RWPE1 (cell line): ENCODE results near the gene PHF12.

ENCODE experiments used
- CTCF ChIA-PET: fragments of 350-600 bp; sonication (Branson Sonifier 250); formaldehyde crosslinking; extraction: SDS; loops from one replicate; lab custom pipeline; 2021; lab: Yijun Ruan, JAX
- POLR2A ChIA-PET: fragments of 400-600 bp; formaldehyde crosslinking; extraction: SDS; loops from one replicate; lab custom pipeline; 2020; ENCODE audit warnings: antibody characterized with exemption; ENCODE audit not compliant: low non-redundant PET; lab: Yijun Ruan, JAX
- DNase-seq: peaks from one replicate; pipeline ENCODE4 v3.0.0; 2012; ENCODE audit warnings: low spot score
- H3K27ac ChIP-seq: fragments of 450-650 bp; 2 replicates; pipeline ENCODE4 v1.5.1; 2017
- CTCF ChIP-seq: fragments of 450-650 bp; conservative IDR thresholded peaks from 2 replicates; pipeline ENCODE4 v1.5.1; 2017; ENCODE audit warnings: low read depth, mild to moderate bottlenecking

Gene PHF12

GRCh38 chr17:28961391-28961790 is 10.1 kb upstream of the PHF12 start:
- CTCF ChIA-PET, result no interaction called here

GRCh38 chr17:28960256-28961061 is 9.1 kb upstream of the PHF12 start:
- ChIA-PET POLR2A (no interaction called here), CTCF (no interaction called here)
- no peak for DNase-seq

More at GRCh38 chr17:28961391-28961790, 10.1 kb upstream of the PHF12 start:
- DNase-seq, result no peak
- POLR2A ChIA-PET, result no interaction called here
- no peak overlapping the region for H3K27ac ChIP-seq
- TF ChIP-seq CTCF, result no peak

GRCh38 chr17:28959471-28959871 is 8.2 kb upstream of the PHF12 start:
- POLR2A ChIA-PET, result no interaction called here
- no peak overlapping the region for H3K27ac ChIP-seq
- no peak for DNase-seq
- CTCF ChIA-PET, result no interaction called here
- TF ChIP-seq CTCF, result no peak

More at GRCh38 chr17:28960256-28961061, 9.1 kb upstream of the PHF12 start:
- no peak overlapping the region for H3K27ac ChIP-seq
- no peak for TF ChIP-seq CTCF

GRCh38 chr17:28958820-28959455 is 7.6 kb upstream of the PHF12 start:
- POLR2A ChIA-PET, result no interaction called here
- no peak for TF ChIP-seq CTCF

GRCh38 chr17:28957992-28958355 is 6.7 kb upstream of the PHF12 start:
- H3K27ac ChIP-seq, result no peak overlapping the region
- no peak for DNase-seq
- ChIA-PET POLR2A (no interaction called here), CTCF (interaction anchor here (0.7 kb wide), 1 partner anchor 158 kb away, joined by 3 read pairs; no protein-coding TSS in a partner anchor)
- TF ChIP-seq CTCF, result no peak

More at GRCh38 chr17:28958820-28959455, 7.6 kb upstream of the PHF12 start:
- DNase-seq, result no peak
- CTCF ChIA-PET, result interaction anchor here (0.5 to 0.6 kb wide), 2 partner anchors 110 to 611 kb away, joined by 3 to 4 read pairs; no protein-coding TSS in a partner anchor
- no peak overlapping the region for H3K27ac ChIP-seq

GRCh38 chr17:28957277-28957991 is 6.1 kb upstream of the PHF12 start:
- ChIA-PET CTCF (interaction anchor here (0.6 to 1.3 kb wide), 2 partner anchors 8 to 231 kb away, joined by 3 read pairs; partner anchors contain the start of gene TLCD1), POLR2A (no interaction called here)
- no peak overlapping the region for H3K27ac ChIP-seq
- TF ChIP-seq CTCF, result no peak
- no peak for DNase-seq
